ENCODE results near the gene CLEC18C.
"Not testable (repeated sequence)": the region's sequence is repeated elsewhere in the genome, so short reads cannot be mapped to it uniquely, and the experiment has no call there.

The CLEC18C gene

DNA sequence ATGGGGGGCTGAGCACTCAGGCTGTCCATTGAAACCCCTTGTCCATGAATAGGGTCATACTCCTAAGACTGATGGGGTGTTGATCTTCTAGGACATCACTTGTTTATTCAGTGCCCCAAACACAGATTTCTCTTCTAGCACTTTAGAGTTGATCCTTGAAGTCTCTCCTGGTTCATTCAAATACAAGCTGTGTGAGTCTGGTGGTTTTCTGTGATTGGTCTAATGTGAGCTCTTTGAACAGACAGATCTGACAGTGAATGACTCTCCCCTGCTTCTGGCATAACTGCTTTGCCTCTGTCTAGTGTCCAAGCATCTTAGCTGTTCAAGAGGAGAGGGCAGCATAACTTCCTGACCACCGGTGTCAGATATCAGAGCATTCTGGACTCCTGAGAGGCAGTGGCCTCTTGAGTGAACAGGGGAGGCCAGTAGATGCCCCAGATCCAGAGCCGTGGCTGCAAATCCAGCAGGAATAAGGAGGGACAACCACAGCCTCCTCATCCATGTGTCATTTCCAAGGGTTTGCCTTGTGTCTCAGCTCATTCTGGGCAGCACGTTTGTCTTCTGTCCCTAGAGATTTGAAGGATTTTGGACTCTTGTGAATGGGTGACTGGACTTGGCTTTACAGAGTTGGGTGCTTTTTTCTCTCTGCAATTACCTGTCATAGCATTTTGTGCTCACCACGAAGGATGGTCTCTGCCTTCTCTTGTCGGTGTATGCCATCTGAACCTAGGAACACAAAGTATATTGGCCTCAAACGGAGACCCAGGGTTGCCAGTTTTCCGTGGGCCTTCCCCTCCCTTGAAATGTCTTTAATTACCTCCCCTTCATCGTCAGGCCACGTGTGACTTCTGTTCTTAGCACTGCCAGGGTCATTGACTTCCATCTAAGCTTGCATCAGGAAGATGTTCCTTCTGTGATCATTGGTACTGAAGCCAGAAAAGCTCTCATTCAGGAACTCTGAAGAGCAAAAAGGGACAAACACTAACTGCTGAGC lies 13.9 kb upstream of the CLEC18C start:
- no peak for DNase-seq (ENCODE audit: low read depth in 2 of 2)

DNA sequence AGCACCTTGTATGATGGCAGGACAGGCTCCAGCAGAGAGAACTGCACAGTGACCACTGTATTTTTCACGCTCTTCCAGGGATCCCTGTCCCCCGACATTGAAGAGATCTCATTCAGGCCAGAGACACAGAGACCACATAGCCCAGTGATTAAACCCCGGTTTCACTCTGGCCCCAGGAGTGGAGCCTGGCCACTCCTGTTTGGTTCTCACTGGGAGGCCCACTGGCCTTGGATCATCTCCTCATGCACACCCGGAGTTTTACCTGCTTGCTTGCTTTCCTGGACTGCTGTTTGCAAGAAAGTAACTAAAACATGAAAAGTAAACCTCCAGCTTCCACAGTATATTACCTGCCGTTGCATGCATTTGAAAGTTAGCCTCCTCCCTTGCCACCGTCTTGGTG lies 13.2 kb upstream of the CLEC18C start:
- no peak for DNase-seq (ENCODE audit: low read depth in 2 of 2)

DNA sequence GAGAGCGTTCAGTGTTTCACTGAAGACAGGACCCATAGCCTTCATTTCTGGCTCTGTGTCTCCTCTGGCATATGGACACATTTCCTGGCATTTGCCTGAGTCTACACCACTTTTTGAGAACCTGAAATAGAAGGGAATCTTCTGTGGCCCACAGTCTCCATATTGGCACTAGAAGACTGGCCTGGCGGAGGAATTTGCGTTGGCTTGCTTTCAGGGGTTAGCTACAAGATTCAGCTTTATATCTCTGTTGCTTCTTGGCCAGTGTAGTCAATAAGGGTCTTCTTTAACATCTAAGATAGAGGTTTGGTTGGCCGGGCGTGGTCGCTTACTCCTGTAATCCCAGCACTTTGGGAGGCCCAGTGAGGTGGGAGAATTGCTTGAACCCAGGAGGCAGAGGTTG lies 12.8 kb upstream of the CLEC18C start:
- DNase-seq (ENCODE audit: low read depth in 2 of 2) = no peak

DNA sequence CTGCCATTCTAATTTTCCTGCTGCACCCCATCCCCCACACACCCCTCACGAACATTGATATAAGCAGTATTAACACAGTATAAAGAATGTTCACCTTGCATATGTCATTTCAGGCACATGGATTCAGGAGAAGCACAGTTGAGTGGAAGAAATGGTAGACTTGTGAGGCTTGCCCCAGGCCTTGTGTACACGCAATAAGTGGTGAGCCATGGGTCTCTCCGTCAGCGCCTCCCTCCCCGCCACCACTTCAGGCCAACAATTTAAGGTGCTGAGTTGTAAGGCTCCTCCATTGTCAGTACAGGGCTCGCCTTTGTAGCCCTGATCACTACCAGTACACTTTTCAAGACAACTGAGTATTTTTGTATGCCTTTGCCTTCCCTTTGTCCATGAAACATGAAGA lies 12.2 kb upstream of the CLEC18C start:
- no peak for DNase-seq (ENCODE audit: low read depth in 2 of 2)

DNA sequence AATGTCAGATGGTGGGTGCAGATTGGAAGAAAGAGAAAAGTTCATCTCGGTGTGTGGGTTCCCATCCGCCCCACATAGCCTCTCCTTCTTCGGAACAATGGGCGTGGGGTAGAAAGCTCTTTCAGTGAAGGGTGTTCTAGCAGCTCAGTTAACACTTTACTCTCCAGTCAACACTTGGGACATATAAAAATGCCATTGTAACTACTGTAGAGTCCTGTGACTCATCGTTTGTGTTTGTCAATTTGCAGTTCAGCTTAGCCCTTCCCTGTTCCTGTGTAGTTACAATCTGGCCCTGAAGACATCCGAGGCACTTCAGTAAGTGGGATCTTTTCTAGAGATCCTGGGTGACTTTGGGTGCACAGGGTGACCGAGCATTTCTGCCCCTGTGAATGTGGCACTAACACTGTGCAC lies 11.5 kb upstream of the CLEC18C start:
- no peak for DNase-seq (ENCODE audit: low read depth in 2 of 2)

DNA sequence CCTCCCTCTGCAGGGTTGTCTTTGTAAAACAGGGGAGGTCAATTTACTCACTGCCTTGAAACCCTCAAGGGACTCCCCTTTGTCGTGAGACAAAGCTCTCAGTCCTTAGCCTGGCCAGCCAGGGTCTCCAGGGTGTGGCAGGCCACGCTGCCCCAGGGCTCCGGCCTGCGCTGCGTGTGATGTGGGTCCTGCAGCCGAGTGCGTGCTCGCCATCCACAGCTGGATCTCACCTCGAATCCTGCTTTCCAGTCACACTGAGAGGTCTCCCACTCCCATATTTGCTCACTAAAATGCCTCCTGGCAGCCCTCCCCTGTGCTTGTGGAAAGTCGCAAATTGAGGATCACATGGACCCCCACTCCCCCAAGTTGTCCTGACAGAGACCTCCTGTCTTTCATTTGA lies 10.0 kb upstream of the CLEC18C start:
- DNase-seq (ENCODE audit: low read depth in 2 of 2) = no peak

DNA sequence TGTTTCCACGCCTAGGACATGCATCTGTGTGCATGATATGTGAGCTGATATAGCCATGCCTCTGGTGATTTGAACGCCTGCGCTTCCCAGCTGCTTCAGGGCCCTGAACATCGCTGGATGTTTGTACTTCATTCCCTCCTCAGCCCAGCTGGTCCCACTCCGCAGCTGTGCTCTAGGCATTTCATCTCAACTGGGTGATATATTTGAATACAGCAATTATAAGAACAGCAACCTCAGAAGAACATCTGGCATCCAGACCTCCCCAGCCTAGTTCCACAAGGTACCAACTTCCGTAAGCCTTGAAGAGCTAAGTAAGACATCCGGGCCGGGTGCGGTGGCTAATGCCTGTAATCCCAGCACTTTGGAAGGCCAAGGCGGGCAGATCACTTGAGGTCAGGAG lies 6.9 kb upstream of the CLEC18C start:
- DNase-seq (ENCODE audit: low read depth in 2 of 2) = not testable (repeated sequence)

DNA sequence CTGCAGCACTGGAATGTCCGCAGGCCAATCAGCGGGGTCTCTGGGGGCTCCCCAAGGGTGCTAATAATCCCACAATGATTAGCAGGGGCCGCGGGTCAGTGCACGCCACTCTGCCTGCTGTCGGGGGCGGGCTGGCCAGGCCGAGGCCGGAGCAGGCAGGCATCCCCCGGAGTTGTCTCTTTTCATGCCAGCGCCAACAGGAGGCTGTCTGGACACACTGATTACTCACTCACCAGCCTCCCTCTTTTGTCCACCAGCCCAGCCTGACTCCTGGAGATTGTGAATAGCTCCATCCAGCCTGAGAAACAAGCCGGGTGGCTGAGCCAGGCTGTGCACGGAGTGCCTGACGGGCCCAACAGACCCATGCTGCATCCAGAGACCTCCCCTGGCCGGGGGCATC lies 329 bp downstream of the CLEC18C start:
- not testable (repeated sequence) for DNase-seq (ENCODE audit: low read depth in 2 of 2)

DNA sequence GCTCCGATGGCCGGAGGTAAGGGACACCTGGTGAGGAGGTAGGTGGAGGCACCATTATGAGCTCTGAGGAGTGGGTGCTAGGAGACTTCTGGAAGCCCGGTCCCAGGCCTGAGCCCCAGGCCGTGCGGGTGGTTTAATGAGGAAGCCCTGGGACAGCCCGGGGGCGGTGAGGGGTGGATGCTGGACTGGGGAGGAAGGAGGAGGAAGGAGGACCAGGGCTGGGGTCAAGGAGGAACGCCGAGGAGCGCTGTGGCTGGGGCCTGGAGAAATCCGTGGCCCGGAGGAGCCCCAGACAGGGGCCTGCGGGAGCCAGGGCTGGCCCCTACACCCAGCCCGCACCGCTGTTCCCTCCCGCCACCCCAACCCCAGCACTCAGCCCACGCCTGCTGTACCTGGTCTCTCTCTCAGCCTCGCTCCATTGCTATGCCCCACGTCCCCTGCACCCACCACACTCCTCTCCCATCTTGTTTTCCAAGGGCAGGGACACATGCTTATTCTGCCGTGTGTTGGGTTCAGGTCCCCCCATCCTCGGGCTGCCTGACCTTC lies 873 bp downstream of the CLEC18C start:
- DNase-seq (ENCODE audit: low read depth in 2 of 2) = not testable (repeated sequence)

DNA sequence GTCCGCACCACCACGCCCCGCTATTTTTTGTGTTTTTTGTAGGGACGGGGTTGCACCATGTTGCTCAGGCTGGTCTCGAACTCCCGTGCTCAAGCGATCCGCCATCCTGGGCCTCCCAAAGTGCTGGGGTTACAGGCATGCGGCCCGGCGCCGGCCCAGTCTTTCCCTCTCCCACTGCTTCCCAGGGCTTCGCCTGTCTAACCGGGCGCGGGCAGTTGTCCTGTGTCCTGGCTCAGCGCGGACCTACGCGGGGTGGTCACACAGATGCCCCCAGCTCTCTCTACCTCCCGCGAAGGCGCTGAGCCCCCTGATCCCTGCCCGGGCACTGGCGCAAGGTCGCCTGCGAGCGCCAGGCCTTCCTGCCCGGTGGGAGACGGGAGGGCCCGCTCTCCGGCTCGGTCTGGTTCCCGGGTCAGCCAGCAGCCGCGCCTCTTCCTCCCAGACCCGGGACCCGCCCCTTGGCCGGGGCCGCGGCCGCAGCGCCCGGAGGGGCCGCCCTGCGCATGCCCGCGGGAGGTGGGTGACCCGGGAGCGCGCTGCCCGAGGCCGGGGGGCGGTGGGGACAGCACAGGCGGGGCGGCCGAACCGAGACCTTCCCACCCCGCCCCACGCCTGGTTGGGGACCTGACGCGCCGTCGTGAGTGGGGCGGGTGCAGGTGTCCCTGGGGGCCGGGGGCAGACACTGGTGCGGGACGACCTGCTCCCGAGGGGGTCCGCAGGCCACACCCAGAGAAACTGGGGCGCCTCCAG lies 14.4 kb downstream of the CLEC18C start:
- DNase-seq (ENCODE audit: low read depth in 2 of 2) = not testable (repeated sequence)

DNA sequence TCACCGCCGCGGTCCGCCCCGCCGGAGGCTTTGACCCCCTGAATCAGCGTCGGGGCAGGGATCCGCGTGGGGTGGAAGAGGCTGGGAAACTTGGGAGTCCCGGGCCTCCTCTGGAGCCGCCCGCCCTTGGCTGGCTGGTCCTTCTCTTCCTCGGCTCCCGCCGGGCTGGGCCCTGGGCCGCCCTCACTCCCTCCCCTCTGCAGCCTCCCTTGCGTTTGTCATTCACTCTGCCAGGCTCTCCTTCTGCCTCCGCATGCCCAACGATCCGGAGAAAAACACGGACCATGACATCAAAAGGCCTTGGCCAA lies 15.0 kb downstream of the CLEC18C start:
- not testable (repeated sequence) for DNase-seq (ENCODE audit: low read depth in 2 of 2)

DNA sequence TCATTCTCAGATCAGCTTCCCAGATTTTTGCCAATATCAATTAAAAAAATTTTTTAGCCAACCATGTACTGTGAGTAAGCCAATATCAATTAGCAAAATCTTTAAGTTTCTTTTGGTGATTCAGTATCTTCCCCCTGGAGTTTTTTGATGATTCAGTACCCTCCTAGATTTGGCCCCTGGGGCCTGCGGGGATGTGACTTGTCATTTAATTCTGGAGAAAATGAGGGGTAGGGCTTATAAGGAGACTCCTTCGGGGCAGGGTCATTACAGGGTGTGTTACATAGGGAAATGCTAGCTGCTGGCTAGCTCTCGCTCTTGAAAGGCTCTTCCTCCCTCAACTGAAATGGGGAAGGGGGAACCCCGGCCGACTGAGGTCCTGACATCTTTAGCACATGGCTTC lies 17.0 kb downstream of the CLEC18C start:
- not testable (repeated sequence) for DNase-seq (ENCODE audit: low read depth in 2 of 2)

DNA sequence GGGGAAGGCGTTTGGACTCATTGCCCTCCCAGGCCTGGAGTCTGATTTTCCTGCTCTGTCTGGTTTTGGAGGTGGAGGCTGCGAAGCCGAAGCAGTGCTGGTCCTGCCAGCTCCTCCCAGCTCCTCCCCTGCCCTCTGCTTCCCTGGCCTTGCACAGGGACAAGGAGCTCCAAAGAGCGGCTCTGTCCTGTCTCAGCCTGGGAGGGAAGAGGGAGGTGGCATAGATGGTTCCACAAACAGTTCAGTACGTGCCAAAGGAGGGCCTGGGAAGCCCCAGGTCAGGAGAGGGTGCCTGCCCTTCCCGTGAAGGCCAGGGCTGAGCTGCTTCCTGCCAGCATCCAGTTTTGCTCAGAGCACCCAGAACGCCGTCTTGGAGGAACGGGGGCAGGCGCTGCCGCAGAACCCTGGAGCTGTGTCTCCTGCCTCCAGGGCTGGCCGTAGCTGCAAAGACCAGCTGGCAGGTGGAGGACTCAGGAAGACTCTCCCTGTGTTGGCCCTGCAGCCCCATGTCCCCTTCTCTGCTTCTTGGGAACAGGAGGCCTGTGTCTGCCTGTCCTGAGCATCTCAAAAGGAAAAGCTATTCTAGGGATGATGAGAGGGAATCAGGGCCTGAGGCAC lies 23.2 kb downstream of the CLEC18C start:
- not testable (repeated sequence) for DNase-seq (ENCODE audit: low read depth in 2 of 2)

DNA sequence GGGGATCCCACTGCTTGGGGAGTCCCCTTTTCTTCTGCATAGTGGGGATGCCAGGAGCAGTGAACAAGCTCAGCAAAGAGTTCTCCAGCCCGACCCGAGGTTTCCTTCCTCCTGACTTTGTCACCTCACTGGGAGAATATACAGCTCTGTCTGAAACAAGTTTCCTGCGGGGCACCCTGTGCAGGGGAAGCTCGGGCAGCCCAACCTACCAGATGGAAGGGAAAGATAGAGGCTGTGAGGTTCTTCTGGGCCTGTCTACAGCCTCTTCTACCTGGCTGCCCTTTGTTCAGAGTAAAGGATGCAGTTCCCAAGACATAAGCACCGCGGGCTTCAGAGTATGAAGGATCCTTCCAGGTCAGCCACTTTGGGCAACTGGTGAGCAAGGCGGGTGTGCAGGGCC lies 24.0 kb downstream of the CLEC18C start:
- DNase-seq (ENCODE audit: low read depth in 2 of 2) = not testable (repeated sequence)

DNA sequence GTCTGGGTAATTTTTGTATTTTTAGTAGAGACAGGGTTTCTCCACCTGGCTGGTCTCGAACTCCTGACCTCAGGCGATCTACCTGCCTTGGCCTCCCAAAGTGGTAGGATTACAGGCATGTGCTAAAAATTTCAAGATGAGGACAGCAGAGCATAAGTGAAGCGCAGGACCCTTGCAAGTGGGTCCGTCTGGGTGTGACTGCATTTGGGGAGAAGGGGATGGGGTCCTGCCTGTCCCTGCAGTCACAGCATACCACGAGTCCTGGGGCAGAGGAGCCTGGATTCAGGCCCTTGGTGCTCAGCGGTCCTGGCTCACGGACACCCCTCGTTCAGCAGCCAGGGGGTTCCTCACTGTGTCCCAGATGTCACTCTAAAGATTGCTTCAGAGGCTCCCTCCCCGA lies 24.6 kb downstream of the CLEC18C start:
- DNase-seq (ENCODE audit: low read depth in 2 of 2) = not testable (repeated sequence)

DNA sequence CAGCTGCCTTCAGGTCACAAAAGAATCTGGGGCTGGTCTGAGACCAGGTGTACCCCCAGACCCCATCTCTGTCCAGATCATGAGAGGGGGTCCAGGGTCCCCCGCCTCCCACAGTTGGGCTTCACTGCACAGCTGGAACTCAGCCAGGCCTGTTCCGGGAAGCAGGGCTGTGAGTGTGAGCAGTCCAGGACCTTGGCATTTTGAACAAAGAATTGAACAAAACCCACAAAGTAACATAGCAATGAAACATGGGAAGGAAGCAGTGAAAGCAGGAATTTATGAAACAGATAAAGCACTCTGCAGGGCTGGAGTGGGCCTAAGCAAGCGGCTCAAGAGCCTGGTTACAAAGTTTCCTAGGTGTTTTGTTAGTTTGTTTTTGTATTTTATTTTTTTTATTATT lies 25.1 kb downstream of the CLEC18C start:
- not testable (repeated sequence) for DNase-seq (ENCODE audit: low read depth in 2 of 2)

DNA sequence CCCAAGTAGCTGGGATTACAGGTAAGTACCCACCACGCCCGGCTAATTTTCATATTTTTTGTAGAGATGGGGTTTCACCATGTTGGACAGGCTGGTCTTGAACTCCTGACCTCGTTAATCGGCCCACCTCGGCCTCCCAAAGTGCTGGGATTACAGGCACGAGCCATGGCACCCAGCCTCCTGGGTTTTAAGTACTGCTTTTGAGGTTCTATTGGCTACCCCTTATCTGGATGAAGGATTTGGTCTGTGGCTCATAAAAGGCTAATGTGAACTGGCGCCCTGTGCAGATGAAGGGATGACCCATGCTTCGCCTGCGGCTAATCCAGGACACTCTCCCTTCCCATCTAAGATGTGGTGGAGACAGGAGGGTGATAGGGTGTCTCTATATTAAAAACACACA lies 25.6 kb downstream of the CLEC18C start:
- not testable (repeated sequence) for DNase-seq (ENCODE audit: low read depth in 2 of 2)

DNA sequence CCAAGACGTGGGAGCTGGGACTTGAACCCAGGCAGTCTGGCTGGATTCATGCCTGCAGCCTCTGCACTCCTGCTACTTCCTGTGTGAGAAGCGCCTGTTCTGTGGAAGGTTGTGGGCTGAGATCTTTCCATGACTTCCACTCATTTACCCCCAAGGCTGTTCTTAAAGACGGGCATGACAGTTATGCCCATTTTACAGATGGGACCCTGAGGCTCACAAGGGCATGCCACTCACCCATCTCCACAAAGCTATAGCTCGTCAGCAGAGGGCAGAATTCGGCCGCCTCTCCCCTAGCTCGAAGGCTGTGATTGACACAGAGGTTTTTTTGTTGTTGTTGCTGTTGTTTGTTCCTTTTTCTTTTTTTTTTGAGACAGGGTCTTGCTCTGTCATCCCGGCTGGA lies 26.5 kb downstream of the CLEC18C start:
- not testable (repeated sequence) for DNase-seq (ENCODE audit: low read depth in 2 of 2)

DNA sequence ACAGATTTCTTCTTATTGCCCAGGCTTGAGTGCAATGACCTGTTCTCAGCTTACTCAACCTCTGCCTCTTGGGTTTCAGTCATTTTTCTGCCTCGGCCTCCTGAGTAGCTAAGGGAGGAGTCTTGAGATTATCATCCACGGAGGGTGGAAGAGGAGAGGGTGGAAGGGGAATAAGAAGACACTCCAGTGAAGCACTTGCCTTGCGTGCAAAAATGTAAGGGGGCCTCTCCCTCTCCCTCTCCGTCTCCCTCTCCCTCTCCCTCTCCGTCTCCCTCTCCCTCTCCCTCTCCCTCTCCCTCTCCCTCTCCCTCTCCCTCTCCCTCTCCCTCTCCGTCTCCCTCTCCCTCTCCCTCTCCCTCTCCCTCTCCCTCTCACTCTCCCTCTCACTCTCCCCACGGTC lies 29.9 kb downstream of the CLEC18C start:
- DNase-seq (ENCODE audit: low read depth in 2 of 2) = not testable (repeated sequence)

DNA sequence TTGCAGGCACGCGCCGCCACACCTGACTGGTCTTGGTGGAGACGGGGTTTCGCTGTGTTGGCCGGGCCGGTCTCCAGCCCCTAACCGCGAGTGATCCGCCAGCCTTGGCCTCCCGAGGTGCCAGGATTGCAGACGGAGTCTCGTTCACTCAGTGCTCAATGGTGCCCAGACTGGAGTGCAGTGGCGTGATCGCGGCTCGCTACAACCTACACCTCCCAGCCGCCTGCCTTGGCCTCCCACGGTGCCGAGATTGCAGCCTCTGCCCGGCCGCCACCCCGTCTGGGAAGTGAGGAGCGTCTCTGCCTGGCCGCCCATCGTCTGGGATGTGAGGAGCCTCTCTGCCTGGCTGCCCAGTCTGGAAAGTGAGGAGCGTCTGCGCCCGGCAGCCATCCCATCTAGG lies 30.4 kb downstream of the CLEC18C start:
- not testable (repeated sequence) for DNase-seq (ENCODE audit: low read depth in 2 of 2)

DNA sequence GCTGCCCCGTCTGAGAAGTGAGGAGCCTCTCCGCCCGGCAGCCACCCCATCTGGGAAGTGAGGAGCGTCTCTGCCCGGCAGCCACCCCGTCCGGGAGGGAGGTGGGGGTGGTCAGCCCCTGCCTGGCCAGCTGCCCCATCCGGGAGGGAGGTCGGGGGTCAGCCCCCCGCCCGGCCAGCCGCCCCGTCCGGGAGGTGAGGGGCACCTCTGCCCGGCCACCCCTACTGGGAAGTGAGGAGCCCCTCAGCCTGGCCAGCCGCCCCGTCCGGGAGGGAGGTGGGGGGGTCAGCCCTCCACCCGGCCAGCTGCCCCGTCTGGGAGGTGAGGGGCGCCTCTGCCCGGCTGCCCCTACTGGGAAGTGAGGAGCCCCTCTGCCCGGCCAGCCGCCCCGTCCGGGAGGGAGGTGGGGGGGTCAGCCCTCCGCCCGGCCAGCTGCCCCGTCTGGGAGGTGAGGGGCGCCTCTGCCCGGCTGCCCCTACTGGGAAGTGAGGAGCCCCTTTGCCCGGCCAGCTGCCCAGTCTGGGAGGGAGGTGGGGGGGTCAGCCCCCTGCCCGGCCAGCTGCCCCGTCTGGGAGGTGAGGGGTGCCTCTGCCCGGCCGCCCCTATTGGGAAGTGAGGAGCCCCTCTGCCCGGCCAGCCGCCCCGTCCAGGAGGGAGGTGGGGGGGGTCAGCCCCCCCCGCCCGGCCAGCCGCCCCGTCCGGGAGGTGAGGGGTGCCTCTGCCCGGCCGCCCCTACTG lies 31.2 kb downstream of the CLEC18C start:
- DNase-seq (ENCODE audit: low read depth in 2 of 2) = not testable (repeated sequence)
